GM12872 (cell line): ENCODE results near the gene GALP.
A peak's percentile ranks its signal among the peaks of the same experiment; 100 is the strongest.

Experiments used
- CTCF ChIP-seq: IDR thresholded peaks from 3 replicates; pipeline ENCODE4 v1.5.1; 2011; ENCODE audit warnings: low read depth, mild to moderate bottlenecking, low read length, moderate library complexity; ENCODE audit not compliant: insufficient read depth

Gene GALP

GRCh38 chr19:56149656-56150038 lies 26.2 kb upstream of the GALP start:
- TF ChIP-seq CTCF = no peak

- no peak for TF ChIP-seq CTCF
Observed at GRCh38 chr19:56150358-56150757, 25.4 kb upstream of the GALP start.

- no peak for TF ChIP-seq CTCF
Observed at GRCh38 chr19:56152644-56153043, 23.2 kb upstream of the GALP start.

- TF ChIP-seq CTCF = no peak
Observed at GRCh38 chr19:56153507-56153906, 22.3 kb upstream of the GALP start.

GRCh38 chr19:56155124-56155687 lies 20.6 kb upstream of the GALP start:
- TF ChIP-seq CTCF = peak; percentile 46

GRCh38 chr19:56156768-56157167 lies 19.0 kb upstream of the GALP start:
- no peak for TF ChIP-seq CTCF

- TF ChIP-seq CTCF = no peak
Observed at GRCh38 chr19:56158170-56158757, 17.5 kb upstream of the GALP start.
